Liver (tissue), 9 donors: ENCODE measurements around the gene COQ8B. TPM values are rescaled to one million over a fixed set of nuclear protein-coding genes. Genes with fewer than 3 reads are reported as not detected.
A peak's percentile ranks its signal among the peaks of the same experiment; 100 is the strongest.

Source experiments
- DNase-seq: peaks from one replicate; pipeline ENCODE4 v3.0.0-alpha.2; 2017; ENCODE audit warnings: low spot score
- H3K27ac ChIP-seq, 2 donors: one replicate each; pipeline ENCODE4 v1.7.0; 2013; ENCODE audit warnings: inconsistent platforms in 2 of 2, low read length in 2 of 2, control low read depth in 1 of 2, low read depth in 1 of 2, mild to moderate bottlenecking in 1 of 2
- H3K27me3 ChIP-seq, 4 donors: one replicate each; pipeline versions ENCODE4 v1.6.1 to v1.7.0; 2013; ENCODE audit warnings: low read length in 3 of 4, inconsistent platforms in 1 of 4, mild to moderate bottlenecking in 1 of 4, moderate library complexity in 1 of 4; ENCODE audit not compliant: control insufficient read depth in 4 of 4, insufficient read depth in 4 of 4
- H3K36me3 ChIP-seq, 4 donors: one replicate each; pipeline versions ENCODE4 v1.6.1 to v1.7.0; 2013; ENCODE audit warnings: low read length in 3 of 4, mild to moderate bottlenecking in 3 of 4, low read depth in 1 of 4, moderate library complexity in 1 of 4; ENCODE audit not compliant: control insufficient read depth in 4 of 4, insufficient read depth in 3 of 4
- H3K4me1 ChIP-seq, 4 donors: one replicate each; pipeline versions ENCODE4 v1.6.1 to v1.7.0; 2013; ENCODE audit warnings: low read length in 3 of 4, mild to moderate bottlenecking in 3 of 4, moderate library complexity in 1 of 4; ENCODE audit not compliant: control insufficient read depth in 4 of 4, insufficient read depth in 4 of 4
- H3K4me3 ChIP-seq, 3 donors: one replicate each; pipeline versions ENCODE4 v1.6.1 to v1.7.0; 2013; ENCODE audit warnings: low read length in 3 of 3, control low read depth in 1 of 3, low read depth in 1 of 3, mild to moderate bottlenecking in 1 of 3
- H3K9ac ChIP-seq, 2 donors: one replicate each; pipeline ENCODE4 v1.7.0; 2013; ENCODE audit warnings: low read length in 2 of 2, mild to moderate bottlenecking in 2 of 2, moderate library complexity in 2 of 2, control low read depth in 1 of 2, low read depth in 1 of 2
- H3K9me3 ChIP-seq, 4 donors: one replicate each; pipeline versions ENCODE4 v1.6.1 to v1.7.0; 2013; ENCODE audit warnings: low read length in 3 of 4; ENCODE audit not compliant: control insufficient read depth in 4 of 4
- ATF3 ChIP-seq: IDR thresholded peaks from 2 replicates; pipeline ENCODE4 v1.6.1; 2016; ENCODE audit warnings: antibody characterized with exemption
- CTCF ChIP-seq: fragments of 150-350 bp; IDR thresholded peaks from 2 replicates; pipeline ENCODE4 v1.5.1; 2017; ENCODE audit warnings: improper control_type of control experiment, low read depth, low read length; ENCODE audit not compliant: missing input control
- EGR1 ChIP-seq, 2 donors: IDR thresholded peaks; 2 replicates each; pipeline ENCODE4 v1.6.1; 2016 to 2018; ENCODE audit warnings: antibody characterized with exemption in 2 of 2, low read depth in 2 of 2
- FOXA1 ChIP-seq: IDR thresholded peaks from 2 replicates; pipeline ENCODE4 v1.6.1; 2016; ENCODE audit warnings: antibody characterized with exemption
- FOXA2 ChIP-seq: IDR thresholded peaks from 2 replicates; pipeline ENCODE4 v1.6.1; 2016; ENCODE audit warnings: antibody characterized with exemption
- GABPA ChIP-seq, 2 donors: IDR thresholded peaks in 1 of 2; conservative IDR thresholded peaks in 1 of 2; 2 replicates each; pipeline ENCODE4 v1.6.1; 2016; ENCODE audit warnings: antibody characterized with exemption in 2 of 2, mild to moderate bottlenecking in 1 of 2, moderate library complexity in 1 of 2
- HNF4G ChIP-seq: IDR thresholded peaks from 2 replicates; pipeline ENCODE4 v1.6.1; 2016; ENCODE audit warnings: antibody characterized with exemption
- JUND ChIP-seq, 2 donors: IDR thresholded peaks; 2 replicates each; pipeline ENCODE4 v1.6.1; 2016; ENCODE audit warnings: antibody characterized with exemption in 2 of 2
- MAX ChIP-seq: IDR thresholded peaks from 2 replicates; pipeline ENCODE4 v1.6.1; 2016; ENCODE audit warnings: antibody characterized with exemption
- NR2F2 ChIP-seq: IDR thresholded peaks from 2 replicates; pipeline ENCODE4 v1.6.1; 2016; ENCODE audit warnings: antibody characterized with exemption
- REST ChIP-seq: IDR thresholded peaks from 2 replicates; pipeline ENCODE4 v1.6.1; 2016; ENCODE audit warnings: antibody characterized with exemption, mild to moderate bottlenecking
- RXRA ChIP-seq, 2 donors: IDR thresholded peaks; 2 replicates each; pipeline ENCODE4 v1.6.1; 2017 to 2018; ENCODE audit warnings: antibody characterized with exemption in 2 of 2, mild to moderate bottlenecking in 1 of 2
- SP1 ChIP-seq: IDR thresholded peaks from 2 replicates; pipeline ENCODE4 v1.6.1; 2018; ENCODE audit warnings: antibody characterized with exemption, mild to moderate bottlenecking
- YY1 ChIP-seq: IDR thresholded peaks from 2 replicates; pipeline ENCODE4 v1.6.1; 2016; ENCODE audit warnings: antibody characterized with exemption, mild to moderate bottlenecking
- ZBTB33 ChIP-seq: IDR thresholded peaks from 2 replicates; pipeline ENCODE4 v1.6.1; 2016; ENCODE audit warnings: antibody characterized with exemption
- WGBS: extraction: QIAGEN DNeasy Blood & Tissue Kit; methylation state at CpG from one replicate; pipeline ENCODE4 v1.1.7; 2013; 5-methylcytosine and 5-hydroxymethylcytosine counted together
- polyA plus RNA-seq, 2 donors: library from polyadenylated mRNA; stranded (reverse) in 1 of 2; unstranded in 1 of 2; fragments of 200-250 nt in 1 of 2; fragments of >200 nt in 1 of 2; fragmentation: Nextera tagmentation in 1 of 2; extraction: Ambion mirVana in 1 of 2; gene quantifications; one replicate each; pipeline versions ENCODE4 v1.2.1 to v1.2.3, GENCODE V29; 2013 to 2015
- total RNA-seq, 2 donors: library from RNA; depleted of rRNA; stranded (reverse); fragments of >200 nt; gene quantifications; one replicate each; pipeline ENCODE4 v1.2.3, GENCODE V29; 2014
- donor health status: healthy.
- donor health status: healthy.
- donor health status: healthy.
- donor health status: healthy.
- donor health status: healthy.

Gene COQ8B
- total and polyA plus RNA-seq, 4 donors: 6.4 to 30.6 (median 19.9) TPM

GRCh38 chr19:40693150-40693788 lies 23.4 kb downstream of the COQ8B start:
- H3K36me3 ChIP-seq: peaks cover 2 to 19% (median 4%) of the 10 kb centered on the region in 4 donors
- no peak overlapping the region for H3K4me3 ChIP-seq
- H3K4me1 ChIP-seq: peaks cover 0 to 15% (median 5%) of the 10 kb centered on the region in 4 donors
- no peaks in the 10 kb centered on the region for H3K27me3 ChIP-seq
- no peaks in the 10 kb centered on the region for H3K9me3 ChIP-seq
- no peak overlapping the region for H3K27ac ChIP-seq
- WGBS: 94% methylated on average over 11 of the region's 11 CpGs
- DNase-seq: no peak
- no peak for TF ChIP-seq ATF3
- H3K9ac ChIP-seq: no peak overlapping the region

- Histone ChIP-seq H3K9ac (no peak overlapping the region), H3K27me3 (no peaks in the 10 kb centered on the region), H3K4me3 (no peak overlapping the region), H3K27ac (no peak overlapping the region), H3K9me3 (no peaks in the 10 kb centered on the region), H3K36me3 (peaks cover 2 to 19% (median 4%) of the 10 kb centered on the region in 4 donors), H3K4me1 (peaks cover 0 to 15% (median 5%) of the 10 kb centered on the region in 4 donors)
- 92% methylated on average over 14 of the region's 14 CpGs for WGBS
- no peak for DNase-seq
- TF ChIP-seq JUND (IDR thresholded peaks at IDR 0.05) (no peak), HNF4G (no peak), CTCF (no peak), FOXA2 (no peak), SP1 (no peak), REST (no peak)
These were observed 24.5 kb downstream of the COQ8B start for GRCh38 chr19:40692212-40692551.

- no peak for DNase-seq
- no peaks in the 10 kb centered on the region for H3K27me3 ChIP-seq
- H3K4me1 ChIP-seq: peaks cover 0 to 15% (median 5%) of the 10 kb centered on the region in 4 donors
- H3K36me3 ChIP-seq: peaks cover 2 to 19% (median 4%) of the 10 kb centered on the region in 4 donors
- H3K9me3 ChIP-seq: no peaks in the 10 kb centered on the region
- H3K9ac ChIP-seq: no peak overlapping the region
- no peak overlapping the region for H3K4me3 ChIP-seq
- H3K27ac ChIP-seq: peak overlapping the region in 1 of 2 donors; percentile 67
- WGBS: 88% methylated on average over 24 of the region's 24 CpGs
- no peak for TF ChIP-seq GABPA (IDR thresholded peaks at IDR 0.05 in 1 of 2, conservative IDR thresholded peaks at IDR 0.05 in 1 of 2)
- TF ChIP-seq NR2F2: no peak
- TF ChIP-seq FOXA2: no peak
- TF ChIP-seq FOXA1: no peak
- TF ChIP-seq YY1: no peak
- no peak for TF ChIP-seq SP1
- no peak for TF ChIP-seq MAX
- TF ChIP-seq JUND (IDR thresholded peaks at IDR 0.05): no peak
- TF ChIP-seq RXRA (IDR thresholded peaks at IDR 0.05): no peak
- no peak for TF ChIP-seq CTCF
- TF ChIP-seq ZBTB33: no peak
- no peak for TF ChIP-seq ATF3
- no peak for TF ChIP-seq EGR1 (IDR thresholded peaks at IDR 0.05; ENCODE audit: low read depth in 2 of 2)
These were observed 25.1 kb downstream of the COQ8B start for GRCh38 chr19:40691421-40692211.
